ENCODE data around the gene STK40. TPM values are rescaled to one million over a fixed set of nuclear protein-coding genes. Genes with fewer than 3 reads are reported as not detected.

Gene STK40
- total and polyA plus RNA-seq, 9 of the 15 experiments (the other 6 are each of a cell fraction or from before 2014, with no cell fraction given) = 0.69 to 94.3 (median 39.1) TPM

DNA sequence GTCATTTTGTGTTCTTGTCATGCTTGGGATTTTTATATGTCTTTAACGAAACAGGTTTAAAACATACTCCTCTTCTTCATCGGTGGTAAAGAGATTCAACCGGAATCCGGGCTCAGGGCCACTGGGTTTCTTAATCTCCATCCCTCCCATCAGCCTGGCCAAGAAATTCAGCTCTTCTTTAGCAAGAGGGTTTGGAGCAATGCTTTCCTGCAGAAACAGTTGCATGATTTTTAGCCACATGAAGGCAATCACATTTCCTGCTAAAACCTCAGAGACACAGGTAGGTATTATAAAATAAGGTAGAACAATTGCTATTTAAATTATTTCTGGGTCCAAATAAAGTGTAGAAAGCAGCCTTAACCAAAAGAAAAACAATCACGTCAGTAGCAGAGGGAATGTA is 34.7 kb upstream of the STK40 start:
- no peak overlapping the region for H3K4me3 ChIP-seq
- FAIRE-seq (no peak), DNase-seq (ENCODE audit: extremely low read depth in 1 of 4, low spot score in 3 of 4) (no peak), ATAC-seq (no peak)
- no peaks in the 10 kb centered on the region for H3K9me3 ChIP-seq (replicated peaks; ENCODE audit: control insufficient read depth, insufficient read depth, low read depth, low read length)
- peak overlapping the region; percentile 58 for H2AFZ ChIP-seq (ENCODE audit: low read depth, low read length)
- POLR2A ChIA-PET = interaction anchor here (0.6 to 1.3 kb wide), 4 partner anchors 13 to 306 kb away, joined by 3 to 4 read pairs (median 3); partner anchors contain the start of gene MRPS15
- H4K20me1 ChIP-seq (replicated peaks; ENCODE audit: control insufficient read depth, insufficient read depth, low read length) = no peaks in the 10 kb centered on the region
- no peaks in the 10 kb centered on the region for H3K27me3 ChIP-seq (ENCODE audit: control insufficient read depth in 2 of 2, insufficient read depth in 2 of 2, low read length in 2 of 2)
- CTCF ChIA-PET (ENCODE audit: low intra/inter-chr PET ratio) = interaction anchor here (1.1 to 3.0 kb wide), 4 partner anchors 65 to 320 kb away, joined by 3 to 27 read pairs (median 17); no protein-coding TSS in a partner anchor
- in situ Hi-C loops (cut with MboI) = loop anchor here (5.0 kb wide), 2 partner anchors 73 to 318 kb away; no protein-coding TSS in a partner anchor
- H3K4me2 ChIP-seq (ENCODE audit: insufficient read depth, low read length) = no peak overlapping the region
- no peak overlapping the region for H3K9ac ChIP-seq (ENCODE audit: insufficient read depth in 1 of 2, low read depth in 2 of 2, low read length in 2 of 2)
- intact Hi-C loops (cut with micrococcal nuclease) = loop anchor here (1.0 to 10.0 kb wide), 6 partner anchors 52 to 320 kb away; partner anchors contain the start of gene TRAPPC3
- H3K27ac ChIP-seq (ENCODE audit: extremely low read depth, low read depth, low read length) = no peak overlapping the region
- WGBS (ENCODE audit: insufficient coverage, low coverage, missing lambda C conversion rate) = 47% methylated on average over 5 of the region's 5 CpGs
- peaks cover 0 to 3% of the 10 kb centered on the region in 2 experiments; a peak in 2 of 5 replicates for H3K4me1 ChIP-seq (replicated peaks in 1 of 2; ENCODE audit: control insufficient read depth in 2 of 2, insufficient read depth in 2 of 2, low read length in 2 of 2)
- TF ChIP-seq XRCC4 (IDR thresholded peaks at IDR 0.05; ENCODE audit: extremely low read depth, insufficient read depth, insufficient read length) (no peak), TOE1 (IDR thresholded peaks at IDR 0.05; ENCODE audit: borderline replicate concordance) (no peak), TOE1 (CRISPR knock-in tag; IDR thresholded peaks at IDR 0.05; ENCODE audit: borderline replicate concordance, low read depth) (no peak), TRIM28 (IDR thresholded peaks at IDR 0.05) (no peak), ZNF165 (CRISPR knock-in tag; IDR thresholded peaks at IDR 0.05; ENCODE audit: borderline replicate concordance) (no peak), SRSF1 (IDR thresholded peaks at IDR 0.05; ENCODE audit: low read depth, low read length) (no peak), GATAD2A (IDR thresholded peaks at IDR 0.05) (no peak)
- TF ChIP-seq, protein P1, sequence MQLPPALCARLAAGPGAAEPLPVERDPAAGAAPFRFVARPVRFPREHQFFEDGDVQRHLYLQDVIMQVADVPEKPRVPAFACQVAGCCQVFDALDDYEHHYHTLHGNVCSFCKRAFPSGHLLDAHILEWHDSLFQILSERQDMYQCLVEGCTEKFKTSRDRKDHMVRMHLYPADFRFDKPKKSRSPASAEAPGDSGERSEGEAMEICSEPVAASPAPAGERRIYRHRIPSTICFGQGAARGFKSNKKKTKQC (CRISPR knock-in tag; IDR thresholded peaks at IDR 0.05) = no peak
- TF ChIP-seq, protein P2, sequence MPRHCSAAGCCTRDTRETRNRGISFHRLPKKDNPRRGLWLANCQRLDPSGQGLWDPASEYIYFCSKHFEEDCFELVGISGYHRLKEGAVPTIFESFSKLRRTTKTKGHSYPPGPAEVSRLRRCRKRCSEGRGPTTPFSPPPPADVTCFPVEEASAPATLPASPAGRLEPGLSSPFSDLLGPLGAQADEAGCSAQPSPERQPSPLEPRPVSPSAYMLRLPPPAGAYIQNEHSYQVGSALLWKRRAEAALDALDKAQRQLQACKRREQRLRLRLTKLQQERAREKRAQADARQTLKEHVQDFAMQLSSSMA (CRISPR knock-in tag; IDR thresholded peaks at IDR 0.05) = no peak
- BruUV-seq (replicated peaks) = no TSS peak
- no peaks in the 10 kb centered on the region for H3K79me2 ChIP-seq (ENCODE audit: control insufficient read depth, insufficient read depth, low read length)
- no peaks in the 10 kb centered on the region for H3K36me3 ChIP-seq (ENCODE audit: control insufficient read depth, insufficient read depth, low read length)
- H3K9me1 ChIP-seq (ENCODE audit: control insufficient read depth, insufficient read depth, low read length) = no peaks in the 10 kb centered on the region
